Measurements from ENCODE around the gene CACNA1C.
A peak's percentile ranks its signal among the peaks of the same experiment; 100 is the strongest.

CACNA1C gene

GRCh38 chr12:2322554-2323120 is 269.9 kb downstream of the CACNA1C start:
- ATAC-seq (no peak), DNase-seq (no peak)

- ATAC-seq (no peak), DNase-seq (no peak)
Observed at GRCh38 chr12:2323532-2324255, 270.9 kb downstream of the CACNA1C start.

GRCh38 chr12:2324387-2324786 is 271.6 kb downstream of the CACNA1C start:
- no peak for ATAC-seq

GRCh38 chr12:2325519-2325918 is 272.7 kb downstream of the CACNA1C start:
- DNase-seq = no peak
- no peak for ATAC-seq

More at GRCh38 chr12:2324387-2324786, 271.6 kb downstream of the CACNA1C start:
- DNase-seq = no peak

GRCh38 chr12:2326470-2326869 is 273.7 kb downstream of the CACNA1C start:
- no peak for DNase-seq
- no peak for ATAC-seq

- ATAC-seq (no peak), DNase-seq (no peak)
Observed at GRCh38 chr12:2328661-2329060, 275.9 kb downstream of the CACNA1C start.

GRCh38 chr12:2329661-2330210 is 276.9 kb downstream of the CACNA1C start:
- ATAC-seq (no peak), DNase-seq (no peak)

GRCh38 chr12:2332236-2332635 is 279.4 kb downstream of the CACNA1C start:
- DNase-seq (no peak), ATAC-seq (no peak)

GRCh38 chr12:2332947-2333346 is 280.2 kb downstream of the CACNA1C start:
- DNase-seq (no peak), ATAC-seq (no peak)

- DNase-seq (no peak), ATAC-seq (no peak)
Observed at GRCh38 chr12:2333491-2334195, 280.9 kb downstream of the CACNA1C start.

GRCh38 chr12:2334271-2334670 is 281.5 kb downstream of the CACNA1C start:
- DNase-seq (no peak), ATAC-seq (no peak)

GRCh38 chr12:2334689-2335088 is 281.9 kb downstream of the CACNA1C start:
- DNase-seq (no peak), ATAC-seq (no peak)

GRCh38 chr12:2335109-2335508 is 282.3 kb downstream of the CACNA1C start:
- no peak for DNase-seq
- ATAC-seq = no peak

GRCh38 chr12:2335513-2335912 is 282.7 kb downstream of the CACNA1C start:
- ATAC-seq = no peak

GRCh38 chr12:2335916-2336315 is 283.1 kb downstream of the CACNA1C start:
- no peak for DNase-seq
- ATAC-seq = no peak

More at GRCh38 chr12:2335513-2335912, 282.7 kb downstream of the CACNA1C start:
- no peak for DNase-seq

GRCh38 chr12:2336409-2336829 is 283.6 kb downstream of the CACNA1C start:
- ATAC-seq = peak; percentile 71

GRCh38 chr12:2337031-2338010 is 284.5 kb downstream of the CACNA1C start:
- DNase-seq (no peak), ATAC-seq (no peak)

More at GRCh38 chr12:2336409-2336829, 283.6 kb downstream of the CACNA1C start:
- DNase-seq = no peak

GRCh38 chr12:2338381-2338780 is 285.6 kb downstream of the CACNA1C start:
- DNase-seq (no peak), ATAC-seq (no peak)

- no peak for DNase-seq
Observed at GRCh38 chr12:2338991-2339431, 286.2 kb downstream of the CACNA1C start.

GRCh38 chr12:2341051-2341751 is 288.4 kb downstream of the CACNA1C start:
- DNase-seq = no peak
- no peak for ATAC-seq

More at GRCh38 chr12:2338991-2339431, 286.2 kb downstream of the CACNA1C start:
- no peak for ATAC-seq

GRCh38 chr12:2341871-2342270 is 289.1 kb downstream of the CACNA1C start:
- ATAC-seq (peak; percentile 22), DNase-seq (no peak)

Data from stimulated activated naive CD8-positive, alpha-beta T cell treated with anti-CD3 and anti-CD28 coated beads, Interleukin-15, Interleukin-2, amounts not matched to agents 100 U/mL and 50 U/mL, for 24 hours (primary cell).